RWPE2 (cell line): ENCODE results near the gene CHMP3.

Experiments used
- ATAC-seq: fragments of 200-7000 bp; cut with Tn5 transposase; 3 replicates; pipeline ENCODE4 v1.9.1; 2021; ENCODE audit warnings: low read depth
- DNase-seq: peaks from one replicate; pipeline ENCODE4 v3.0.0-alpha.2; 2020; ENCODE audit warnings: low spot score
- H3K27ac ChIP-seq: fragments of 450-650 bp; 2 replicates; pipeline ENCODE4 v1.5.1; 2017; ENCODE audit warnings: mild to moderate bottlenecking; ENCODE audit not compliant: poor library complexity, severe bottlenecking
- H3K27me3 ChIP-seq: fragments of 250-450 bp; sonication (Bioruptor Pico); 2 replicates; pipeline ENCODE4 v1.5.1; 2021; ENCODE audit warnings: mild to moderate bottlenecking, moderate library complexity; ENCODE audit not compliant: insufficient read depth, poor library complexity, severe bottlenecking
- H3K36me3 ChIP-seq: fragments of 250-450 bp; sonication (Bioruptor Pico); 2 replicates; pipeline ENCODE4 v1.5.1; 2020; ENCODE audit warnings: low read depth, mild to moderate bottlenecking, moderate library complexity
- H3K4me1 ChIP-seq: fragments of 250-450 bp; sonication (Bioruptor Pico); 2 replicates; pipeline ENCODE4 v1.5.1; 2021; ENCODE audit warnings: mild to moderate bottlenecking, moderate library complexity; ENCODE audit not compliant: insufficient read depth, poor library complexity, severe bottlenecking
- H3K4me3 ChIP-seq: fragments of 250-450 bp; sonication (Bioruptor Pico); 2 replicates; pipeline ENCODE4 v1.5.1; 2021; ENCODE audit warnings: mild to moderate bottlenecking, moderate library complexity; ENCODE audit not compliant: severe bottlenecking
- H3K9me3 ChIP-seq: fragments of 250-450 bp; sonication (Bioruptor Pico); 2 replicates; pipeline ENCODE4 v1.5.1; 2021; ENCODE audit warnings: mild to moderate bottlenecking, moderate library complexity; ENCODE audit not compliant: severe bottlenecking
- CTCF ChIP-seq: fragments of 450-650 bp; IDR thresholded peaks from one replicate; pipeline ENCODE4 v1.5.1; 2017; ENCODE audit warnings: mild to moderate bottlenecking, moderate library complexity; ENCODE audit not compliant: poor library complexity, severe bottlenecking

Gene CHMP3

GRCh38 chr2:86513948-86514660 is 49.1 kb downstream of the CHMP3 start:
- H3K4me3 ChIP-seq: no peak overlapping the region
- TF ChIP-seq CTCF: no peak
- no peak for DNase-seq
- no peak for ATAC-seq
- peaks cover 22% of the 10 kb centered on the region for H3K4me1 ChIP-seq
- no peaks in the 10 kb centered on the region for H3K9me3 ChIP-seq
- H3K36me3 ChIP-seq: peaks cover 8% of the 10 kb centered on the region
- H3K27me3 ChIP-seq: no peaks in the 10 kb centered on the region
- H3K27ac ChIP-seq: no peak overlapping the region

DNA sequence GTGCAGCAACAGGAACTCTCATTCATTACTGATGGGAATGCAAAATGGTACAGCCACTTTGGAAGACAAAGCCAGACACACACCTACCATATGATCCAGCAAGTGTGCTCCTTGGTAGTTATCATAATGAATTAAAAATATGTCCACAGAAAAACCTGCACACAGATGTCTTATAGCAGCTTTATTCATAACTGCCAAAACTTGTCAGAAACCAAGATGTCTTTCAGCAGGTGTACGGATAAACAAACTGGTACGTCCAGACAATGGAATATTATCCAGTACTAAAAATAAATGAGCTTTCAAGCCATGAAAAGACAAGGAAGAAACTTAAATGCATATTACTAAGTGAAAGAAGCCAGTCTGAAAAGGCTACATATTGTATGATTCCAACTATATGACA is 50.4 kb downstream of the CHMP3 start:
- H3K4me3 ChIP-seq: no peak overlapping the region
- peak overlapping the region; percentile 79 for H3K27ac ChIP-seq
- ATAC-seq (no peak), DNase-seq (no peak)
- peaks cover 12% of the 10 kb centered on the region for H3K36me3 ChIP-seq
- H3K9me3 ChIP-seq: no peaks in the 10 kb centered on the region
- H3K27me3 ChIP-seq: no peaks in the 10 kb centered on the region
- TF ChIP-seq CTCF: no peak
- peaks cover 22% of the 10 kb centered on the region for H3K4me1 ChIP-seq

DNA sequence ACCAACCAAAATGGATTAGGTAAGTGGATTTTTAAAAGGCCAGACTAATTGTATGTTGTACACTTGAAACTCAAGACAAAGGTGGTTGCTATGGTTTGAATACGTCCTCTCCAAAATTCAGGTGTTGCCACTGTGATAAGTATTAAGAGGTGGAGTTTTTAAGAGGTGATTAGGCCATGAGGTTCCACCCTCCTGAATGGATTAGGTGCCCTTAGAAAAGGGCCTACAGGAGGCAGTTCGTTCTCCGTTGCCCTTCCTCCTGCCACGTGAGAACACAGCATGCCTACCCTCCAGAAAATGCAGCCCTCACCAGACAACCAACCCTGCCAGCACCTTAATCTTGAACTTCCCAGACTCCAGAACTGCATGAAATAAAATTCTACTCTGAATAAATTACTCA is 51.2 kb downstream of the CHMP3 start:
- H3K27me3 ChIP-seq: no peaks in the 10 kb centered on the region
- no peak overlapping the region for H3K4me3 ChIP-seq
- ATAC-seq (peak; percentile 74; the same call in 2 of the 3 replicates), DNase-seq (no peak)
- TF ChIP-seq CTCF: no peak
- peaks cover 22% of the 10 kb centered on the region for H3K4me1 ChIP-seq
- H3K27ac ChIP-seq: peak overlapping the region; percentile 79
- H3K9me3 ChIP-seq: no peaks in the 10 kb centered on the region
- H3K36me3 ChIP-seq: peaks cover 16% of the 10 kb centered on the region

- H3K36me3 ChIP-seq: peaks cover 21% of the 10 kb centered on the region
- TF ChIP-seq CTCF: no peak
These were observed 52.8 kb downstream of the CHMP3 start for GRCh38 chr2:86510436-86510933.

DNA sequence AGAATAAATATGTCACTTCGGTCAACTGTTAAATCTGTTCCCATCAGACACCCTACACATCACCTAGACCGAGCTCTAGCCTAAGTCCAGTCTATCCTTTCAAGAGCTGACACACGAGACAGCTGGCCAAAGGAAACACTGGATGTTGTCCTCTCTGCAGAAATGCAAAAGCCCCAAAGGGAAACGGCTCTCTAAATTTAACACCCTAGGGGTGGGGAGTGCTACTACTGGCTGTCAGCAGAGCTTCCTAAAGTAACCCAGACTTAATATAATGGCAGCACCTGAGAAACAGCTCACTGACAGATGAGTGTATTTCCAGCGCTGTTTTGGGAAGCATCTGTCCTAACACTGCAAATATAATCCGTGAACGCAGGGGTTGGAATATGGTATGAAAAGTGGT is 55.6 kb downstream of the CHMP3 start:
- Histone ChIP-seq H3K9me3 (no peaks in the 10 kb centered on the region), H3K36me3 (peaks cover 26% of the 10 kb centered on the region), H3K4me3 (no peak overlapping the region), H3K27me3 (no peaks in the 10 kb centered on the region), H3K27ac (no peak overlapping the region), H3K4me1 (peaks cover 17% of the 10 kb centered on the region)
- TF ChIP-seq CTCF: no peak
- no peak for ATAC-seq
- DNase-seq: no peak

More at GRCh38 chr2:86510436-86510933, 52.8 kb downstream of the CHMP3 start:
- Histone ChIP-seq H3K27ac (no peak overlapping the region), H3K27me3 (no peaks in the 10 kb centered on the region), H3K4me1 (peaks cover 22% of the 10 kb centered on the region), H3K4me3 (no peak overlapping the region), H3K9me3 (no peaks in the 10 kb centered on the region)
- no peak for DNase-seq
- no peak for ATAC-seq
